GM18517 (cell line): Measurements from ENCODE around the gene RHBDD1.
A peak's percentile ranks its signal among the peaks of the same experiment; 100 is the strongest.

Source experiments
- ATAC-seq: cut with Tn5 transposase; IDR thresholded peaks from one replicate; pipeline ENCODE4 v1.9.1; 2021; ENCODE audit warnings: mild to moderate bottlenecking, moderate library complexity; ENCODE audit not compliant: unreplicated experiment

RHBDD1 gene

GRCh38 chr2:226883296-226883795, 47.5 kb downstream of the RHBDD1 start:
- ATAC-seq, result no peak

GRCh38 chr2:226884166-226884565, 48.3 kb downstream of the RHBDD1 start:
- no peak for ATAC-seq

DNA sequence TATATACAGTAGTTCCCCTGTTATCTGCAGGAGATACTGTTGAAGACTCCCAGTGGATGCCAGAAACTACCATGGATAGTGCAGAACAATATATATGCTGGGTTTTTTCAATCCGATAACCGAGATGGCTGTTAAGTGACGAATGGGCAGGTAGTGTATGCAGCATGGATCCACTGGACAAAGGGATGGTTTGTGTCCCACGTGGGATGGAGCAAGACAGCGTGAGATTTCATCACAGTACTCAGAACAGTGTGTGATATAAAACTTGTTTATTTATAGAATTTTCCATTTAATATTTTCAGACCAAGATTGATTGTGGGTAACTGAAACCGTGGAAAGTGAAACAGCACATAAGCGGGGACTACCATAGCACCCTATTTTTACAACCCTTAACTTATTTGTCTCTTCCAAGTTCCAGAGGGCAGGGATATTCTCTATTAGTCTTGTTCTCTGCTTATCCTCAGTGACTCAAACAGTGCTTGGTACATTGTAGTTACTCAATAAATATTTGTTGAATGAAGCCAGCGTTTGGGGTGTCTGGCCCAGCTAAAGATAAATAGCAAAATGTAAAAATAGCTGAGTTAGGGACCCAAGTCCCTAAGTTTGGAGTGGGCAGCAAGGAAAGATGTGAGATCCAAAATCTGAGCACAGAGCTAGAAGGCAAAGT, 50.0 kb downstream of the RHBDD1 start:
- no peak for ATAC-seq

- ATAC-seq, result no peak
These were observed 52.1 kb downstream of the RHBDD1 start for GRCh38 chr2:226887940-226888339.

- ATAC-seq, result no peak
These were observed 52.6 kb downstream of the RHBDD1 start for GRCh38 chr2:226888378-226888965.

DNA sequence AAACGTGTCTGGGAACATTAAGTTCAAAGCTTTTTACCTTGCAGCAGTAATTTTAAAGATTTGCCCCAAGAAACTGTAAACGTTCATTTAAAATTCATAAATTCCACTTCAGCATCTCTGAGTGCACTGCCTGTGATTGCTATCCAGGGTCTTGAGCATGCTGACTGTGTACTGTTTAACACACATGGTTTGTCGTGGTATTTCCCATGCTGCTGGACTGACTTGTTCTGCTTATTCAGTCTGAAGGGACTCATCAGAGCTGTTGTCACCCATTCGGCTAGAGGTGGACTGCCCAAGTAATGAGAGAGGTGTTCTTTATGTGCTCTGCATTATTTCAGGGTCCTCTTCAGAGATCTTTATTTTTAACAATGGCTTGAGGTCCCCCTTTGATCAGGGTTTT, 53.1 kb downstream of the RHBDD1 start:
- no peak for ATAC-seq

- no peak for ATAC-seq
These were observed 54.4 kb downstream of the RHBDD1 start for GRCh38 chr2:226890286-226890685.

GRCh38 chr2:226891780-226892590, 56.1 kb downstream of the RHBDD1 start:
- ATAC-seq, result no peak

DNA sequence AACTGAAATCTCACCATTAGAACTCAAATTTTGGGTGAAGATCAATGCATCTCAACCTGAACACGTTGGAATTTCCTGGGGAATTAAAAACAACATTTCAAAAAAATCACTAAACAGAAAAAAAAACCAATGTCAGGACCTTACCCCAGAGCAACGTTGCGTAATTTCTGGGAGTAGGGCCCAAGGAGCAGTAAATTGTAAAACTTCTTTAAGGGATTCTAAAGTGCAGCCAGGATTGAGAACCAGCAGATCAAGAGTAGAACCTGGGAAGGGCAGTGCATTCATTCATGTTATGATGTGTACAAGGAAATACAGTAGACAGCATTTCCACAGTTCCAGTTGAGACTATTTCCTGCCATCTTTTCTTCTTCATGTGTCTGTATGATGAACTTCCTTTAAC, 56.9 kb downstream of the RHBDD1 start:
- no peak for ATAC-seq

GRCh38 chr2:226893216-226893615, 57.4 kb downstream of the RHBDD1 start:
- no peak for ATAC-seq

DNA sequence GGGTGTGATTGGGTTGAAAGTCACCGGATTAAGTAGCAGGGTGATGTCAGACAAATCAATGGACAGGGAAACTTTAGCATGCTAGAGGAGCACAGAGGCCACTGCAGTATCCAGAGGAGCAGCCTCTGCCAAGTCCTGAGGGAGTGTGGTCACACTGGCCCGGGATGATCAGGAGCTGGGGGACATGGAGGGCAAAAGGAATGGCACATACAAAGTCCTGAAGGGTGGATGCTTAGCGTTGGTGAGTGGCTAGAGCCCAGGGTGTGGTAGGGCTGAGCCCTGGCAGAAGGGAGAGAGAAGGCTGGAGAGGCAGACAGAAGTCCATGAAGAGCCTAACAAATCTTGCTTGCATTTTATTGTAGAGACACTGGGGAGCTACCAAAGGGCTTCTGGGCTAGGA, 58.9 kb downstream of the RHBDD1 start:
- no peak for ATAC-seq

- ATAC-seq, result no peak
These were observed 59.7 kb downstream of the RHBDD1 start for GRCh38 chr2:226895579-226895978.

GRCh38 chr2:226898121-226898520, 62.3 kb downstream of the RHBDD1 start:
- ATAC-seq, result no peak

GRCh38 chr2:226898897-226899296, 63.0 kb downstream of the RHBDD1 start:
- no peak for ATAC-seq

DNA sequence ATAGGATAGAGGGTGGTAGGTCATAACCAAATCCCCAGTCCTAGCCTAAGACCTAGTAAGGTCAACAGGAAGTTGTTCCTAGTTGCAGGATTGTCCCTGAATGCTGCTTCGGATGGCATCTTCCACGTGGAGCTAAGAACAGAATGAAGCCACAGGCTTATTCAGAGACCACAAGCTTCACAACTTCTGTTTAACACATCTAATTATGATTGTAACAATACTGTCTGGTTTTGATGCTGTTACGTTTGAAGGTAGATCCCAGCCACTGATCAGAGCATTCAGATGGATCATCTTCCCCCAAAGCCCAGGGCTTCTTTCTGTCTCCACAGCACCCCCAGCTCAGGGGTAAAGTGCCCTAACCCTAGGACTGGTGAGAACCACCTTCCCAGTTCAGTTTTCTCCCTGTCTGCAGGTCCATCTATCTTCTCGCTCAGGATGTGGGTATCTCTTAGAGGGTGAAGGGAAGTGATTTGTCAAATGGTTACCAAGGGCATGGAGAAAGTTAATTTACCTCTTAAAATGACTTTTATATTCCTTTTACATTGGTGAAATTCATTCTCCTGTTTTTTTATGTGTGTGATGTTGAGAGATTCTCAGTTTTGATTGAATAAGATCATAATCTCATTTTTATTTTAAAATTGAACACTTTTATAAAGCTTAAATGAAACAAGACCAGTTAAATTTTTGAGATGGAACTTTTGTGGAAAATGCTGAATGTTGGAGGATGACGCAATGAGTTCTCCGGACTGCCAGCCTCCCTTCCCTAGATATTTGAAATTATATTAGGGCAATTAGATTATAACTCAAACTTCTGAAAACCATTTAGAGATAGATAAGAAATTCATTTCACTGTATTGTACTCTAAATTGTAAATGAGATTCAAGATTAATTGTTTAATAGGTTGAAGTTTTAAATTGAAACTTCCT, 66.5 kb downstream of the RHBDD1 start:
- ATAC-seq, result no peak

DNA sequence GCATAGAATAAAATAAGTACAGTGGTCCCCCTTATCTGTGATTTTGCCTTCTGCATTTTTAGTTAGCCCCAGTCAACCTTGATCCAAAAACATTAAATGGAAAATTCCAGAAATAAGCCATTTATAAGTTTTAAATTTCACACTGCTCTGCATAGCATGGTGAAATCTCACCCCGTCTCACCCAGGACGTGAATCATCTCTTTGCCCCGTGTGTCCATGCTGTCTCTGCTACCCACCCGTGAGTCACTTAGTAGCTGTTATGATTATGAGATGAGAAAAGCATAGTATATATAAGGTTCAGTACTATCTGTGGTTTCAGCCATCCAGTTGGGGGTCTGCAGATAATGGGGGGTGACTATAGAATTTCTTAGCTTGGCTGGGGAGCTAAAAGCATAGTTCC, 67.3 kb downstream of the RHBDD1 start:
- ATAC-seq, result no peak

DNA sequence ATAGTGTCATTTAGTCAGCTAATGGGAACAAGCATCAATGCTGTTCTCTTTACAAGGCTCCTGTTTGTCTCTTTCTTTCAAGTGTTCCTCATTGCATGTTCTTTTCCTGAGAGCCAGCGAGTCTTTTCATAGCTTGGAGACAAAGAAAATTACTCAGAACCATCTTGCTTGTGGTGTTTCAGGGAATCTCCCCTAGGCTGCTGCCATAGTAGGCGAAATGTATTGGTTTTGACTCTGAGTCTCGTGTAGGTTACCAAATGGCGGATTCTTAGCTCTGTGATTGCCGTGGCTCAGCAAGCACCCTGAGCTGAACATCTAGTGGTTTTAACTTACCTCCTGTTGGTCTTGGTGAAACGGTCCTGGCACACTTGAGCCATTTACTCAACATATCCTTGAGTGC, 68.7 kb downstream of the RHBDD1 start:
- ATAC-seq, result peak; percentile 37

- peak; percentile 29 for ATAC-seq
These were observed 69.9 kb downstream of the RHBDD1 start for GRCh38 chr2:226905718-226906117.

DNA sequence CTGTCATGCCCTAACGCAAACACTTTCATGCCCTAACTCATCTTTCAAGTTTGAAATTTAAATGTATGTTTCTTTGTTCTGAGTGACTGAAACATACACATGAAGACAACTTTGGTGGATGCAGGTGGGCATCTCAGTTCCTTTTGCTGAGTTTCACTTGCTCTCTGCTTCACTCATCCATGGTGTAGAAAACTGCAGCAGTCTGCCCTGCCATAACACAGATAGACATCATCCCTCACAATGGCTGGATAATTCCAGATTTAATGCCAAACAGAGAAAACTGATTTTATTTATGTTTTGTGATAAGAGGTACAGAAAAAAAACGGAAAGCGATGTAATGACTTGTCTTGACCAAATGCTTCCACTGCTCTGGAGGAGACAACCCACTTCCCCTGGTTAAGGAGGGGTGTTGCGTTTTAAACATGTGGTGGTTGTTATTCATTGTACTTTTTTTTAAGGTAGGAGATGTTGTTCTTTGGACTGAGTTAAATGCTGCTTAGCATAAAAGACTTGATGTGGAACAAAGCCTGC, 70.4 kb downstream of the RHBDD1 start:
- ATAC-seq, result peak; percentile 90

DNA sequence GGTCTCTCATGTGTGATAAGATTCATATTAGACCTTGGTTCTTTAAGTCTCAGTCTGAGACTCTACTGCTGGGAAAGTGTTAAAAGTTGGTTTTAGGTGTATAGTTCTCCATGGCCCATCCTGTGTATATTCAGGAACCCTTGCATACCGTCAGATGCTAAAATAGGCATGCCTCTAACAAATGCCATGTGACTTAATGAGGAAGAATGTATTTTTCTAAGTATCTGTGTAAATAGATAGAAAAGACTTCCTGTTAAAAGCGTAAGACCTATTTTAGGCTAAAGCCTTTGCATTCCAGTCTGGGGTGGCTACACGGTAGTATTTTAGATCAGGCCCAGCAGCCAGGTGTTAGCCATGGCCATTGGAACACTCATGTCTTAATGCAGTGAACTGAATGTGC, 73.3 kb downstream of the RHBDD1 start:
- ATAC-seq, result no peak

GRCh38 chr2:226909836-226910235, 74.0 kb downstream of the RHBDD1 start:
- no peak for ATAC-seq
